Measurements from ENCODE around the gene CEP131.

CEP131 gene

DNA sequence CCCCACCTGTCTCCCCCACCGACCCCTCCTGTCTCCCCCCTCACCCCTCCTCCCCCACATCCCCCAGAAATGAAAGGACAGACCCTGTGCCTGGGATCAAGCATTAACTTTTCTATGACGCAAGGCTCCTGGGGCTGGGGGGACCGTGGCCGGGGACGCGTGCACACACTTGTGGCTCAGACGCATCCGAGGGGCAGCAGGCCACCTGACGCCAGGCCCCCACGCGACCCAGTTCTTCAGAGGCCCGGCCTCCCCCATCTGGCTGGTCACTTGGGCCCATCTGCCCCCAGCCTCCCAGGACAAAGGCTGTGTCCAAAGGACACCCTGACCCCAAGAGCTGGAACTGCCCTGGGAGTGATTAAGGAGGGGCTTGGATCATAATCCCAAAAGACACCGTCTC lies 71.5 kb downstream of the CEP131 start:
- H3K9me3 ChIP-seq (ENCODE audit: control insufficient read depth, insufficient read depth, low read depth, low read length): no peaks in the 10 kb centered on the region
- H3K4me3 ChIP-seq (ENCODE audit: low read depth, low read length): no peak overlapping the region
- H3K4me1 ChIP-seq (ENCODE audit: control insufficient read depth, insufficient read depth, low read length): no peaks in the 10 kb centered on the region
- H3K27ac ChIP-seq (ENCODE audit: extremely low read depth, low read depth, low read length): no peak overlapping the region
- H3K36me3 ChIP-seq (ENCODE audit: control insufficient read depth in 2 of 2, insufficient read depth in 1 of 2, low read length in 2 of 2): no peaks in the 10 kb centered on the region
- TF ChIP-seq ZNF174 (tag by site-specific recombination; IDR thresholded peaks at IDR 0.05) (no peak), IKZF3 (tag by site-specific recombination; IDR thresholded peaks at IDR 0.05) (no peak), OVOL3 (tag by site-specific recombination; IDR thresholded peaks at IDR 0.05) (no peak)
- ChIA-PET CTCF (interaction anchor here (1.1 kb wide), 1 partner anchor 9 kb away, joined by 6 read pairs; no protein-coding TSS in a partner anchor), POLR2A (no interaction called here)

DNA sequence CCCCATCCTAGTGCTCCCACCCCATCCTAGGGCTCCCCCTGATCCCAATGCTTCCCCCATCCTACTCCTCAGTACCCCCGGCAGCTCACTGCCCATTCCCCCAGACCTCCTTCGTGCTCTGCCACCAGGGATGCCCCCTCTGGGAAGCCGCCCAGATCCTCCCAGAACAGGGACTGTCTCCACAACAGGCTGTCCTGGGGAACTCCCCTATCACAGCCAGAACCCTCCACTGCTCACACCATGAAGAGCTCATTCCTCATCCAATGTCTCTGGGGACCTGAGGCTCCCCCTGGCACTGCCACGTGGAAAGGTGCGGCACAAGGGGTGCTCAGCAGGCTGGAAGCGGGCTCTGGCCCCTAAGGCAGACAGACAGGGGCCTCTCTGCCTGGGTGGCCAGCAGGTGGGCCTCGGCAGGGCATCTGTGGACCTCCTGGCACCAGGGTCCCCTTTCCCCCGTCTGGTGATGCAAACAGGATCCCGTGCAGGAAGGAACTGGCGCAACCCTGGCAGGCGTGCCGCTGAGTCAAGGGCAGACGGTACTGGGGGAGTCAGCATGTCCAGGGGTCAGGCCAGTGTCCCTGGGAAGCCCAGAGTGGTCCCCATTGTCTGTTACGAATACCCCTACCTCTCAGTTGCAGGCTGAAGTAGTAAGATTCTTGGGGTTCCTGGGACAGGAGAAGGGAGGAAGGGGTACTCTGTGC lies 72.2 kb downstream of the CEP131 start:
- POLR2A ChIA-PET: no interaction called here
- Histone ChIP-seq H3K4me3 (ENCODE audit: low read depth, low read length) (no peak overlapping the region), H3K27ac (ENCODE audit: extremely low read depth, low read depth, low read length) (no peak overlapping the region), H3K9me3 (ENCODE audit: control insufficient read depth, insufficient read depth, low read depth, low read length) (no peaks in the 10 kb centered on the region), H3K36me3 (ENCODE audit: control insufficient read depth in 2 of 2, insufficient read depth in 1 of 2, low read length in 2 of 2) (no peaks in the 10 kb centered on the region), H3K4me1 (ENCODE audit: control insufficient read depth, insufficient read depth, low read length) (no peaks in the 10 kb centered on the region)
- peak; percentile 39 for TF ChIP-seq ZIC2 (tag by site-specific recombination; IDR thresholded peaks at IDR 0.05)
- no peak for TF ChIP-seq ZNF707 (tag by site-specific recombination; IDR thresholded peaks at IDR 0.05)
- CTCF ChIA-PET: interaction anchor here (0.6 to 2.2 kb wide), 2 partner anchors 30 to 50 kb away, joined by 4 to 7 read pairs; no protein-coding TSS in a partner anchor

DNA sequence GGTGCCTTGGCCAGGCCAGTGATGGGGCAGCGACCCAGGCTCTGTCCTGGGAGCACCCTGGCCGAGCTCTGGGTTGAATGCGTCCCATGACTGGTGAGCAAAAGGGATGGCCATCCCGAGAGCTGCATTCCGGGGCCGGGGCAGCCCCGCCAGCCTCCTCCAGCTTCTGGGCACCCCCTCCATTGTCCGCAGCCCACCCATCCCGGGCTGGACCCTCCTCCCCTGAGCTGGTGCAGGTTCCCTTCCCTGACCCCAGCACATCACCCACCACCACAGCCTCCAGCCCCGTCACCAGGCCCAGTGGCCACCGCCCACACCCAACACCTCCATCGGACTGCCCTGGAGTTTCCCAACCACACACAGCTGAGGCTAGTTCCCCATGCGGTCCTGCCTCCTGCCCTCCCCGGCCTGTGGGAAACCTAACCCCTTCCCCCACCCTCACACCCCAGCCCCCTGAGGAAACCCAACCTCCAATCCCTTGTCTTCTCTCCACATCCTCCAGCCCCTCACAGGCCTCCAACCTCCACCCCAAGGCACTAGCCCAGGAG lies 73.7 kb downstream of the CEP131 start:
- no peak overlapping the region for H3K4me3 ChIP-seq (ENCODE audit: low read depth, low read length)
- no peak for TF ChIP-seq ZNF248 (tag by site-specific recombination; IDR thresholded peaks at IDR 0.05)
- no peak for TF ChIP-seq ZNF37A (tag by site-specific recombination; IDR thresholded peaks at IDR 0.05)
- TF ChIP-seq ZNF548 (tag by site-specific recombination; IDR thresholded peaks at IDR 0.05): no peak
- TF ChIP-seq ZSCAN16 (tag by site-specific recombination; IDR thresholded peaks at IDR 0.05): no peak
- no peak for TF ChIP-seq ZNF214 (tag by site-specific recombination; IDR thresholded peaks at IDR 0.05; ENCODE audit: borderline replicate concordance)
- TF ChIP-seq, protein P1, sequence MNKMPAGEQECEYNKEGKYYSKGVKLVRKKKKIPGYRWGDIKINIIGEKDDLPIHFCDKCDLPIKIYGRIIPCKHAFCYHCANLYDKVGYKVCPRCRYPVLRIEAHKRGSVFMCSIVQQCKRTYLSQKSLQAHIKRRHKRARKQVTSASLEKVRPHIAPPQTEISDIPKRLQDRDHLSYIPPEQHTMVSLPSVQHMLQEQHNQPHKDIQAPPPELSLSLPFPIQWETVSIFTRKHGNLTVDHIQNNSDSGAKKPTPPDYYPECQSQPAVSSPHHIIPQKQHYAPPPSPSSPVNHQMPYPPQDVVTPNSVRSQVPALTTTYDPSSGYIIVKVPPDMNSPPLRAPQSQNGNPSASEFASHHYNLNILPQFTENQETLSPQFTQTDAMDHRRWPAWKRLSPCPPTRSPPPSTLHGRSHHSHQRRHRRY (tag by site-specific recombination; IDR thresholded peaks at IDR 0.05): no peak
- TF ChIP-seq ZIC2 (tag by site-specific recombination; IDR thresholded peaks at IDR 0.05): no peak
- TF ChIP-seq ZFHX2 (tag by site-specific recombination; conservative IDR thresholded peaks at IDR 0.05): peak; percentile 75
- no peak for TF ChIP-seq GLIS2 (tag by site-specific recombination; IDR thresholded peaks at IDR 0.05)
- peak; percentile 80 for TF ChIP-seq EGR2 (tag by site-specific recombination; IDR thresholded peaks at IDR 0.05; ENCODE audit: low read depth)
- ChIA-PET POLR2A (no interaction called here), CTCF (interaction anchor here (2.2 kb wide), 1 partner anchor 51 kb away, joined by 7 read pairs; no protein-coding TSS in a partner anchor)
- H3K27ac ChIP-seq (ENCODE audit: extremely low read depth, low read depth, low read length): no peak overlapping the region
- no peaks in the 10 kb centered on the region for H3K36me3 ChIP-seq (ENCODE audit: control insufficient read depth in 2 of 2, insufficient read depth in 1 of 2, low read length in 2 of 2)
- H3K4me1 ChIP-seq (ENCODE audit: control insufficient read depth, insufficient read depth, low read length): no peaks in the 10 kb centered on the region
- no peaks in the 10 kb centered on the region for H3K9me3 ChIP-seq (ENCODE audit: control insufficient read depth, insufficient read depth, low read depth, low read length)

DNA sequence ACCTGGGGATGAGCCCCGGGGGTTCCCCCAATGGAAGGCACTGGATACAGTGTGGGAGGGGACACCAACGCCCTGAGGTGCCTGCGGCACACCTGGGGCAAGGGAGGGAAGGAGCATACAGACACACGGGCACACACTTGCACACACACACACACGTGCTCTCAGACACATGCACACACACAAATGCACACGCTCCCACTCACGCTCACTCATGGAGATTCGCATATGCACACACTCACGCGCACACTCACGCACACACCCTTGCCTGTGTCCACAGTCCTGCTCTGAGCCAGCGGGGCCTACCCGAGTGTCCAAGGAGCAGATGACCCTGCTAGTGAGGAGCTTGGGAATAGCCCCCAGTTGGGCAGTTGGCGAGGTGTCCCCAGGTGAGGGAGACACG lies 74.2 kb downstream of the CEP131 start:
- H3K9me3 ChIP-seq (ENCODE audit: control insufficient read depth, insufficient read depth, low read depth, low read length): no peaks in the 10 kb centered on the region
- H3K4me1 ChIP-seq (ENCODE audit: control insufficient read depth, insufficient read depth, low read length): no peaks in the 10 kb centered on the region
- POLR2A ChIA-PET: interaction anchor here (0.6 kb wide), 1 partner anchor 25 kb away, joined by 4 read pairs; no protein-coding TSS in a partner anchor
- CTCF ChIA-PET: interaction anchor here (0.8 to 2.2 kb wide), 2 partner anchors 10 to 52 kb away, joined by 4 to 7 read pairs; no protein-coding TSS in a partner anchor
- no peak overlapping the region for H3K27ac ChIP-seq (ENCODE audit: extremely low read depth, low read depth, low read length)
- TF ChIP-seq ZNF624 (tag by site-specific recombination; IDR thresholded peaks at IDR 0.05): no peak
- TF ChIP-seq, protein P2, sequence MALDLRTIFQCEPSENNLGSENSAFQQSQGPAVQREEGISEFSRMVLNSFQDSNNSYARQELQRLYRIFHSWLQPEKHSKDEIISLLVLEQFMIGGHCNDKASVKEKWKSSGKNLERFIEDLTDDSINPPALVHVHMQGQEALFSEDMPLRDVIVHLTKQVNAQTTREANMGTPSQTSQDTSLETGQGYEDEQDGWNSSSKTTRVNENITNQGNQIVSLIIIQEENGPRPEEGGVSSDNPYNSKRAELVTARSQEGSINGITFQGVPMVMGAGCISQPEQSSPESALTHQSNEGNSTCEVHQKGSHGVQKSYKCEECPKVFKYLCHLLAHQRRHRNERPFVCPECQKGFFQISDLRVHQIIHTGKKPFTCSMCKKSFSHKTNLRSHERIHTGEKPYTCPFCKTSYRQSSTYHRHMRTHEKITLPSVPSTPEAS (tag by site-specific recombination; IDR thresholded peaks at IDR 0.05): peak; percentile 88
- H3K4me3 ChIP-seq (ENCODE audit: low read depth, low read length): no peak overlapping the region
- H3K36me3 ChIP-seq (ENCODE audit: control insufficient read depth in 2 of 2, insufficient read depth in 1 of 2, low read length in 2 of 2): no peaks in the 10 kb centered on the region
